ENCODE measurements around the gene TBC1D17.
A peak's percentile ranks its signal among the peaks of the same experiment; 100 is the strongest.

- TF ChIP-seq USF2 (IDR thresholded peaks at IDR 0.05; ENCODE audit: borderline replicate concordance, low read depth, low read length) (no peak), MTA3 (IDR thresholded peaks at IDR 0.05; ENCODE audit: borderline replicate concordance, low read length) (no peak), ZNF592 (IDR thresholded peaks at IDR 0.05) (no peak), TCF7 (IDR thresholded peaks at IDR 0.05; ENCODE audit: borderline replicate concordance) (no peak), E2F4 (IDR thresholded peaks at IDR 0.05; ENCODE audit: low read depth, low read length) (no peak), REST (IDR thresholded peaks at IDR 0.05; ENCODE audit: low read depth, low read length) (no peak), POLR2A (IDR thresholded peaks at IDR 0.05; ENCODE audit: low read depth, low read length) (peak; percentile 74), PRDM15 (CRISPR knock-in tag; IDR thresholded peaks at IDR 0.05) (no peak)
Observed at GRCh38 chr19:49924004-49924880, 46.7 kb downstream of the TBC1D17 start.
